Sigmoid colon (tissue), 4 donors: Measurements from ENCODE around the gene KPNA6.

Experiments used
- CTCF ChIP-seq, 4 experiments: fragments of 450-650 bp in 3 of 4; fragments of 200-600 bp in 1 of 4; IDR thresholded peaks; one replicate each; pipeline ENCODE4 v1.5.1; 2016 to 2019; ENCODE audit warnings: antibody characterized with exemption in 4 of 4, mild to moderate bottlenecking in 3 of 4, moderate library complexity in 2 of 4
- EP300 ChIP-seq, 4 donors: sonication (generic); formaldehyde crosslinking; IDR thresholded peaks; one replicate each; pipeline ENCODE4 v1.6.1; 2017; ENCODE audit warnings: antibody characterized with exemption in 4 of 4
- POLR2AphosphoS5 ChIP-seq, 4 donors: sonication (generic); formaldehyde crosslinking; IDR thresholded peaks; one replicate each; pipeline ENCODE4 v1.6.1; 2017; ENCODE audit warnings: antibody characterized with exemption in 4 of 4

- TF ChIP-seq EP300 (IDR thresholded peaks at IDR 0.05) (no peak), POLR2AphosphoS5 (IDR thresholded peaks at IDR 0.05) (no peak), CTCF (IDR thresholded peaks at IDR 0.05) (no peak)
Observed at GRCh38 chr1:32082022-32082421, 25.8 kb upstream of the KPNA6 start.
